NCI-H226 (cell line): ENCODE measurements around the gene CSRP2.

ENCODE experiments used
- DNase-seq: peaks from one replicate; pipeline ENCODE4 v3.0.0-alpha.2; 2015

CSRP2 gene

GRCh38 chr12:76890151-76891143, 11.6 kb upstream of the CSRP2 start:
- no peak for DNase-seq

- DNase-seq, result no peak
These were observed 10.0 kb upstream of the CSRP2 start for GRCh38 chr12:76888775-76889174.

- peak; percentile 16 for DNase-seq
These were observed 5.0 kb upstream of the CSRP2 start for GRCh38 chr12:76883811-76884210.

GRCh38 chr12:76883151-76883550, 4.3 kb upstream of the CSRP2 start:
- DNase-seq, result peak; percentile 82

GRCh38 chr12:76882367-76882766, 3.5 kb upstream of the CSRP2 start:
- peak; percentile 34 for DNase-seq

- no peak for DNase-seq
These were observed 2.3 kb upstream of the CSRP2 start for GRCh38 chr12:76881142-76881541.

GRCh38 chr12:76880519-76881023, 1.8 kb upstream of the CSRP2 start:
- no peak for DNase-seq

- no peak for DNase-seq
These were observed 1.1 kb upstream of the CSRP2 start for GRCh38 chr12:76879710-76880518.

GRCh38 chr12:76878099-76878898, 520 bp downstream of the CSRP2 start:
- DNase-seq, result no peak

GRCh38 chr12:76876696-76877229, 2.1 kb downstream of the CSRP2 start:
- DNase-seq, result no peak

- no peak for DNase-seq
These were observed 4.2 kb downstream of the CSRP2 start for GRCh38 chr12:76874491-76875190.

GRCh38 chr12:76874027-76874426, 4.8 kb downstream of the CSRP2 start:
- no peak for DNase-seq

GRCh38 chr12:76872415-76872814, 6.4 kb downstream of the CSRP2 start:
- no peak for DNase-seq

GRCh38 chr12:76871742-76872141, 7.1 kb downstream of the CSRP2 start:
- DNase-seq, result no peak

- DNase-seq, result no peak
These were observed 7.7 kb downstream of the CSRP2 start for GRCh38 chr12:76871082-76871481.

- DNase-seq, result no peak
These were observed 12.1 kb downstream of the CSRP2 start for GRCh38 chr12:76866726-76867125.

- DNase-seq, result no peak
These were observed 12.7 kb downstream of the CSRP2 start for GRCh38 chr12:76866151-76866567.

GRCh38 chr12:76864791-76865400, 13.9 kb downstream of the CSRP2 start:
- DNase-seq, result no peak

GRCh38 chr12:76863837-76864236, 15.0 kb downstream of the CSRP2 start:
- DNase-seq, result no peak

GRCh38 chr12:76863005-76863670, 15.7 kb downstream of the CSRP2 start:
- no peak for DNase-seq

- no peak for DNase-seq
These were observed 18.6 kb downstream of the CSRP2 start for GRCh38 chr12:76860256-76860655.
